Mucosa of stomach (tissue), 1 donor: ENCODE data around the gene TTR.

Source experiments
- H3K27me3 ChIP-seq: one replicate; pipeline ENCODE4 v1.7.0; 2013; ENCODE audit warnings: mild to moderate bottlenecking, low read length; ENCODE audit not compliant: control insufficient read depth, insufficient read depth
- H3K36me3 ChIP-seq: one replicate; pipeline ENCODE4 v1.7.0; 2013; ENCODE audit warnings: low read length; ENCODE audit not compliant: control insufficient read depth, insufficient read depth
- H3K4me1 ChIP-seq: one replicate; pipeline ENCODE4 v1.7.0; 2013; ENCODE audit warnings: mild to moderate bottlenecking, low read length; ENCODE audit not compliant: control insufficient read depth, insufficient read depth
- H3K4me3 ChIP-seq: one replicate; pipeline ENCODE4 v1.7.0; 2013; ENCODE audit warnings: low read length
- H3K9ac ChIP-seq: one replicate; pipeline ENCODE4 v1.7.0; 2013; ENCODE audit warnings: mild to moderate bottlenecking, low read length, moderate library complexity
- H3K9me3 ChIP-seq: one replicate; pipeline ENCODE4 v1.7.0; 2013; ENCODE audit warnings: mild to moderate bottlenecking, low read length, moderate library complexity; ENCODE audit not compliant: control insufficient read depth
- donor health status: Pancreatic carcinoma.

TTR gene

DNA sequence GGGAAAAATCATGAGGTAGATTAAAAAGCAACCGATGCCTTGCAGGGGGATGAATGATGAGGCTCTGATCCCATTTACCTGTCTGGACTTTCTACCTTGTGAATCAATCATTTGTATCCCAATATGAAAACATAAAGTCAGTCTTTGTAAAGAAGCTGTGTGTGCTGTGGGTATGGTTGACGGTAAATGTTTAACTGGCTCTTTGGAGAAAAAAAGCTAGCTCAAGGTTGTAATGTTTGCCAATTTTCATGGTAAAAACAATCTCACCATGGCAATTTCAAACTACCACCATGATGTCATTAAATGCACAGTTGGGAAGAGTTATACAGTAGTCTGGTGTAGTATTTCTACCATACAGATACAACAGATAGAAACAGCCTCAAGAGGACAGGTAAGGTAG lies 14.6 kb downstream of the TTR start:
- H3K36me3 ChIP-seq, result no peaks in the 10 kb centered on the region

DNA sequence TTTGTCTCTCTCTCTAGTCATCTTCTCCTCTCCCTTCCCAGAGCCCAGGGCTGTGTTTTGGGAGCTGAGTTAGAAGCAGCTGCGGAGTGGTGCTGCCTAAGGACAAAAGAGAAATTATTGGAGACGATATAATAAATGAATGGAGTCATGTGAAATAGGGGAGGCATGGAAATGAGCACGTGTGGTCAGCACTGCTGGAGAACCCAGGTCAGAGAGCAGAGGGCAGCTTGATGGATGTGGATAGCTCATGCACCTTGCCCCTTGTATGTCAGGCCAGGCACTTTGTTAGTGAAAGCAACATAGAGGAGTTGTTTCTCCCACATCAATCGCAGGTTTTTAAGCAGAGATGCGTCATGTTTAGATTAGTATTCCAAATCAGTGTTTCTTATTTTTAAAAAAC lies 15.7 kb downstream of the TTR start:
- Histone ChIP-seq H3K9ac (no peak overlapping the region), H3K9me3 (no peaks in the 10 kb centered on the region), H3K4me1 (peaks cover 5% of the 10 kb centered on the region), H3K4me3 (no peak overlapping the region), H3K36me3 (no peaks in the 10 kb centered on the region), H3K27me3 (no peaks in the 10 kb centered on the region)

More for the DNA sequence above, 14.6 kb downstream of the TTR start:
- no peak overlapping the region for H3K9ac ChIP-seq
- no peaks in the 10 kb centered on the region for H3K9me3 ChIP-seq
- H3K4me1 ChIP-seq, result peaks cover 5% of the 10 kb centered on the region
- no peaks in the 10 kb centered on the region for H3K27me3 ChIP-seq
- H3K4me3 ChIP-seq, result no peak overlapping the region

DNA sequence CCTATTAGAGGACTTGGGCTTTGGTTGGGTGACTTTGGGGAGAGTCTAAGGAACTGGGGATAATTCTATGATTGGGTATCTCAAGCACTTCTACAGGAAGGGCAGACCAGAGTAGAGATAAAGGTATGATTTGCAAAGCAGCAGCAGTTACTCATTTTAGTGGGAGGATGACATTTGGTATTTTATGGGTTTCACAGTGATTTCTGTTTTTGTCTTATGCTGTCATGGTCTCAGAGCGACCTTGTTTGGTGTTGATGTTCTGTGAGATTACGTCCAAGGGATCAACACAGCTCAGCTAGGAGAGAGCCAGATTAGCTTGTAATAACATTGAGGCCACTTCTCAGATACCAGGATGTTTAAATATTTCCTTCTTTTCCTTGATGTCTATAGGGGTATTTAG lies 18.2 kb downstream of the TTR start:
- Histone ChIP-seq H3K4me3 (no peak overlapping the region), H3K9me3 (no peaks in the 10 kb centered on the region), H3K27me3 (no peaks in the 10 kb centered on the region), H3K9ac (no peak overlapping the region), H3K4me1 (peaks cover 5% of the 10 kb centered on the region), H3K36me3 (no peaks in the 10 kb centered on the region)

DNA sequence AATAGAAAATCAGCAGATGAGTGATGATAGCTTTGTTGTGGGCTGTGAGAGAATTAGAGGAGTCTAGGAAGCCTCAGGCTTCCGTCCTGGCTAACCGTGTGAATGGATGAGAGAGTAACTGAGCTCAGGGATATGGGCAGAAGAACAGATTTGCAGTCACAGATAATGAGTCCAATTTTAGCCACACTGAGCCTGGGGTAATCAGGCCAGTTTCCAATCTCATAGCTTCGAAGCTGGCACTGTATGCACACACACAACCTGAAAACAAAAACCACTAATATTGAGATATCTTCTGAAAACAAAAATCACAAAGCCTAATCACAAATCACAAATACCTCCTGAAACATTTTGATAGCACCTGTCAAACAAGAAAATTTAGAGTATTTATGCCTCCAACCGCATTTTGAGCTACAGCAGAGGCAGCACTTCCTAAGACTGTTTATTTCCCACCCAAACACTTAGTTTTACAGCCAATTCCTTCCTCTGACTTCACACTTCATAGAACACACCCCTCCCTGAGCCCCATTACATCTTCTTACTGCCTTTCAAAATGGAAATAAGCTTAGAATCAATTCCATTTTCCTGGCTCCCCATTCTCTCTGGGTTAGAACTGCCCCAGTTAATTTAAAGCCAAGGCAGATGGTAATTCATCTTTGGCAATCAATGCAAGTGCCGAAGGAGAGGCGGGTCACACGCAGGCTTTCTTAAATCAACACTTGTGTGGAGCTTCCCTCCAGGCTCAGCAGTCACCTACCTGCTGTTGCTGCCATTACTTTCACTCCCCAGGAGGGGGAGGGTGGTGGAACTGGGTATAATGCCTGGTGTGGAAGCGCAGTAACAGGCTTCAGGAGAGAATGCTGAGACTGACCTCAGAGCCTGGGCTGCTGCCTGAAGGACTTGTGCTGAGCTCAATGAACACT lies 18.9 kb downstream of the TTR start:
- H3K4me1 ChIP-seq, result peaks cover 5% of the 10 kb centered on the region
- no peak overlapping the region for H3K4me3 ChIP-seq
- H3K36me3 ChIP-seq, result no peaks in the 10 kb centered on the region
- H3K9me3 ChIP-seq, result no peaks in the 10 kb centered on the region
- no peak overlapping the region for H3K9ac ChIP-seq
- no peaks in the 10 kb centered on the region for H3K27me3 ChIP-seq

DNA sequence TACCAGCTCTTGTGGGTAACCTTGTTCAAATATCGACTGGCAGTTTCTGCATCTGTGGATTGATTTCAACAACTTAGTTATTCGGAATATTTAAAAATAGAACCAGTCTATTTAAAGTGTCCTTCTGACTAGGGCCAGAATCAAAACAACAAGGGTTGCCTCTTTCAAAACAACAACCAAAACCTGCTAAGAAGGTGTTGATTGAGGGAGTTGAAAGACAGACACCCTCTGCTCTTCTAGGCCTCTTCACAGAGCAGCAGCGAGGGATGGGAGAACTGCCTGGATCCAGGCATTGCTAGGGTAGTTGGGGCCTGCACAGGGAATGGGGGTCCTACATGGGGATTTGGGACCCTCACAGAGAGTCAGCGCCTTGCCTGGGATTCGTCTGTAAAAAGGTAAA lies 19.8 kb downstream of the TTR start:
- H3K9ac ChIP-seq, result no peak overlapping the region
- H3K36me3 ChIP-seq, result no peaks in the 10 kb centered on the region
- no peaks in the 10 kb centered on the region for H3K27me3 ChIP-seq
- H3K9me3 ChIP-seq, result no peaks in the 10 kb centered on the region
- no peak overlapping the region for H3K4me3 ChIP-seq
- H3K4me1 ChIP-seq, result peaks cover 5% of the 10 kb centered on the region

DNA sequence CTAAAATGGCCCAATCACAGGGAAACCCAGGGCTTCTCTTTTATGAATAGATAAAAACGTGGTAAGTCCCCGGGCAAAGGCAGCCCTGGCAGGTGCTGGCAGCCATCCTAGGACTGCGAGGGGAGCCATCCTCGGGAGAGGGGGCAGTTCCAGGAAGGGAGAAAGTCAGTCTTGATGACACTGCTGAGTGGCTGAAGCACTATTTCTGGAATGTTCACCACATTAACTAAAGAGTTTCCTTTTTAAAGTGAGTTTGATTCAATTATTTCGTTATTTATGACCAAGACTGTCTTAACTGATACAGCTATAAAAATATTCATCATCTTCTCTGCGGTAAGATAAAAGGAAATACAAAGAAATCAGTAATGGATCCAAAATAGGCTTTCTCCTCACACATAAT lies 20.4 kb downstream of the TTR start:
- H3K9me3 ChIP-seq, result no peaks in the 10 kb centered on the region
- H3K9ac ChIP-seq, result no peak overlapping the region
- H3K27me3 ChIP-seq, result no peaks in the 10 kb centered on the region
- peaks cover 5% of the 10 kb centered on the region for H3K4me1 ChIP-seq
- H3K36me3 ChIP-seq, result no peaks in the 10 kb centered on the region
- no peak overlapping the region for H3K4me3 ChIP-seq

DNA sequence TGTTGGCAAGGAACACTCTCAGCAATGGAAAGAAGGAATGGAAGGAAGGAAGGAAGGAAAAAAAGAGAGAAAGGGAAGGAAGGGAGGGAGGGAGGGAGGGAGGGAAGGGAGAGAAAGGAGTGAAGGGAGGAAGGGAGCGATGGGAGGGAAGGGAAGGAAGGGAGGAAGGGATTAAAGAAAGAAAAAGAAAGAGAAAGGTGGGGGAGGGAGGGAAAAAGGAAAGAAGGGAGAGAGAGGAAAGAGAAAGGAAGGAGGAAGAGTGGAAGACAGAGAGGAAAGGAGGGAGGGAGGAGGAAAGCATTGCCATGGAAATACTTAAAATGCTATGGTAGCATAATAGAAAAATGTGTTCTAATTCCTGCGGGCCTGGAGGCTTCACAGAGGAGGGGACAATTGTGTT lies 22.4 kb downstream of the TTR start:
- Histone ChIP-seq H3K9me3 (no peaks in the 10 kb centered on the region), H3K4me3 (no peak overlapping the region), H3K36me3 (no peaks in the 10 kb centered on the region), H3K9ac (no peak overlapping the region), H3K27me3 (no peaks in the 10 kb centered on the region), H3K4me1 (peaks cover 5% of the 10 kb centered on the region)

DNA sequence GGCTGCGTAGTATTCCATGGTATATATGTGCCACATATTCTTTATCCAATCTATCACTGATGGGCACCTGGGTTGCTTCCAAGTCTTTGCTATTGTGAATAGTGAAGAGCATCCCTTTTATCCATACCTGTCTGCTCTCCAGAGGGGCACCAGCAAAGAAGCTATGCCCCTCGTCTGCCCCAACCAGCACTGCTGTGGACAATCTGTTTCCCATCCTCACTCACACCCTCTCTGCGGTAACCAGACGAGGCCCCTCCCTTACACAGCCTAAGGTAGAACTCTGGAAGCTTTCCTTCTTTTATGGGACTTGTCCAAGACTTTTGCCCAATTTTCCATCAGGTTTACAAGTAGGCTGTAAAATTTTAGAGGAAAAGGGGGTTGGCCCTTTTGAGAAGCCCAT lies 24.9 kb downstream of the TTR start:
- Histone ChIP-seq H3K9ac (no peak overlapping the region), H3K27me3 (no peaks in the 10 kb centered on the region), H3K9me3 (no peaks in the 10 kb centered on the region), H3K4me1 (no peaks in the 10 kb centered on the region), H3K36me3 (no peaks in the 10 kb centered on the region), H3K4me3 (no peak overlapping the region)

DNA sequence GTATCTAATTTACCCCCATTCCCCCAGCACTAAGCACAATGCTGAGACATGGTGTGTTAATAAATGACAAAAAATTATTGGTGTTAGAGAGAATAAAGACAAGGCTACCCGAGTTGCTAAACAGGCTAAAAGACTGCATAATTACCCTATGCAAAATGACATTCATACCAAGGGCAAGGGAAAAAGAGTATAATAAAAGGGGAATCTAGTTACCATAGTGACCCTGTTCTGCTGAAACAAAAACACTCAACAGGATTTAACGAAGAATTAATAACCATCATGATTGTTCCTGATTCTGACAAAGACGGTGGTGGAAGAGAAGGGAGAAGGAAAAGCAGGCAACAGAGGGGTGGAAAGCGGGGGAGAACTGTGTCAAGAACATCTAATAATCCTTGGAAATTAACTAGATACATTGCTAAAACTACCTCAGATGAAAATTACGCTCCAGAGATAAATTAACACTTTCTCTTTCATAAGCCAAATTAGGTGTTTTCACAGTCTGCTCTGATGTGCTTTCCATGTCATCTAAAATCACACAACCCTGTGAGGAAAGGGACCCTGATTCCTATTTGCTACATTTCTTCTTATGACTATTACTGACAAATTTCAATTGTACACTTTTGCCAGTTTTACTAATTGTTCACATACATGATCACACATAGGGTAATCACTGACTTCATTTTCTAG lies 25.5 kb downstream of the TTR start:
- Histone ChIP-seq H3K9me3 (no peaks in the 10 kb centered on the region), H3K4me3 (no peak overlapping the region), H3K36me3 (no peaks in the 10 kb centered on the region), H3K9ac (no peak overlapping the region), H3K4me1 (no peaks in the 10 kb centered on the region), H3K27me3 (no peaks in the 10 kb centered on the region)

DNA sequence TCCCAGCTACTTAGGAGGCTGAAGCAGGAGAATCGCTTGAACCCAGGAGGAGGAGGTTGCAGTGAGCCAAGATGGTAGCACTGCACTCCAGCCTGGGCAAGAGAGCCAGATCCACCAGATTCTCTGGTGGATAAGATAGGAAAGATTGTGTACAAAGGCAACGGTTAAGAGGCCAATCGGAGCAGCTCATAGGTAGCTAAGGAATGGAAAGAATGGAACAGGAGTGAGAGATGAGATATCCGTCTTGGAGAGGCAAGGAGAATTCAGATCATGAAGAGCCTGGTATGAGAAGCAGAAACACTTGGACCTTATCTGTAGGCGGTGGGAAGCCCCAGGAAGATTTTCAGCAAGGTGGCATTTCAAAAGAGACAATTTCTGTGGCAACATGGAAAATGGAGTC lies 27.1 kb downstream of the TTR start:
- no peak overlapping the region for H3K9ac ChIP-seq
- H3K9me3 ChIP-seq, result no peaks in the 10 kb centered on the region
- no peak overlapping the region for H3K4me3 ChIP-seq
- no peaks in the 10 kb centered on the region for H3K27me3 ChIP-seq
- H3K4me1 ChIP-seq, result no peaks in the 10 kb centered on the region
- no peaks in the 10 kb centered on the region for H3K36me3 ChIP-seq

DNA sequence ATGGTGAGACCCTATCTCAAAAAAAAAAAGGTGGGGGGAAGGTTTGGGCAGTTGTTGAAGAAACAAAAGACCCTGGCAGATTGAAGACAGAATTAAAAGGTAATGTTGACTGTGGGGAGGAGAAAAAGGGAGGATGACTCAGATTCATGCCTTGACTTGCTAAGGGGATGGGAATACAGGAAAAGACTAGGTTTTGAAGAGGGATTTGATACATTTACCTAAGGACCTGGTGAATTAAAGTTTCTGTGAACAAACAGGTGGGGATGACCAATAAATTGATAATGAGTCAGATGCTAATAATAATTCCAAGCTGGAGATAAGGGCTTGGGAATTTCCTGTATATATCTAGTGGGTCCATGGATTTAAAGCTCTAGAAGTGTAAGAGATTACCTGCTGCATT lies 27.6 kb downstream of the TTR start:
- no peaks in the 10 kb centered on the region for H3K27me3 ChIP-seq
- H3K4me1 ChIP-seq, result no peaks in the 10 kb centered on the region
- H3K9ac ChIP-seq, result no peak overlapping the region
- H3K4me3 ChIP-seq, result no peak overlapping the region
- no peaks in the 10 kb centered on the region for H3K9me3 ChIP-seq
- no peaks in the 10 kb centered on the region for H3K36me3 ChIP-seq

DNA sequence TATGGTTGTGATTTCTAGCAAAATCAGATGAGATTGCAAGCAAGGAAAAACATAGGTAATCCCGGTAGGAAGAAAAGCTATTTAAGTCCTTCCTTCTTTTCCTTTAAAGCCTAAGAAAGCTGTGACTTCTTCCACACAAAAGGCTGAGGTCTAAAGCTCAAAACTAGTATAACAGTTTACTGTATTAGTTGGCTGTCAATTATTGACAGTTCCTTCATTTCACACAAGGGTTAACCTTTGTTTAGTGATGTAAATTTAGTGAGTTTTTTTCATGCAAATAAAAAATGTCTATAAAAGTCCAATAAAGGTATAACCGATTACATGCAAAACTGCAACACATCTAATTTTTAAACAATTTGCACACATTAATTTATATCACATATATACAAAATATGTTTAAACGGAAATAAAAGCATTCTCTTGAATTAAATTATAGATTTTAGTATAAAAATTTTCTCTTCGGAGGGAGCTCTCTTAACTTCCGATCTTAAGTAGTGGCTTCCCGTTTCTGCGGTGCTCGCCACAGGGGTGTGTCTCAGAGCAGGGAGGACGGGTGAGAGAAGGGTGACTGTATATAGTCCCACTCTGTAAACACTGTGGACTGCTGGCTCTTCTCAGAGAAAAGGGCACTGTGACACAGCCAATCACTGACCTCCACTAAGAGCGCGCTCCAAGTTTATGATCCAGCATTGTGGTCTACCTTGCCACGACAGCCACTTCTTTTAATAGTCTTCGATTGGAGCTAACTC lies 33.4 kb downstream of the TTR start:
- H3K27me3 ChIP-seq, result no peaks in the 10 kb centered on the region
- H3K9me3 ChIP-seq, result no peaks in the 10 kb centered on the region
- H3K4me1 ChIP-seq, result no peaks in the 10 kb centered on the region
- no peak overlapping the region for H3K9ac ChIP-seq
- H3K4me3 ChIP-seq, result no peak overlapping the region
- H3K36me3 ChIP-seq, result no peaks in the 10 kb centered on the region
